GM10266 (cell line): ENCODE measurements around the gene VDR.

ENCODE experiments used
- DNase-seq: peaks from one replicate; pipeline ENCODE4 v3.0.0; 2012; ENCODE audit errors: extremely low spot score
- CTCF ChIP-seq: IDR thresholded peaks from 2 replicates; pipeline ENCODE4 v1.5.1; 2012; ENCODE audit warnings: mild to moderate bottlenecking, low read depth; ENCODE audit not compliant: control insufficient read depth, insufficient read depth; ENCODE audit errors: missing control alignments

VDR gene

GRCh38 chr12:47894068-47894467 is 10.7 kb downstream of the VDR start:
- no peak for TF ChIP-seq CTCF
- DNase-seq = no peak

- no peak for TF ChIP-seq CTCF
- DNase-seq = no peak
These were observed 12.0 kb downstream of the VDR start for GRCh38 chr12:47892819-47893218.

- DNase-seq = no peak
- no peak for TF ChIP-seq CTCF
These were observed 13.4 kb downstream of the VDR start for GRCh38 chr12:47891356-47891755.

GRCh38 chr12:47889040-47889439 is 15.8 kb downstream of the VDR start:
- DNase-seq = peak; percentile 53
- TF ChIP-seq CTCF = no peak

- no peak for TF ChIP-seq CTCF
- no peak for DNase-seq
These were observed 16.5 kb downstream of the VDR start for GRCh38 chr12:47888153-47888819.

GRCh38 chr12:47887529-47887928 is 17.3 kb downstream of the VDR start:
- no peak for TF ChIP-seq CTCF

GRCh38 chr12:47886510-47887240 is 18.1 kb downstream of the VDR start:
- no peak for DNase-seq
- TF ChIP-seq CTCF = no peak

More at GRCh38 chr12:47887529-47887928, 17.3 kb downstream of the VDR start:
- DNase-seq = no peak
